ENCODE results near the gene HMX3.

GRCh38 chr10:123149162-123149567 is 13.4 kb downstream of the HMX3 start:
- no peak for TF ChIP-seq CTCF (IDR thresholded peaks at IDR 0.05; ENCODE audit: low read length)
- no peak for TF ChIP-seq EZH2 (IDR thresholded peaks at IDR 0.05; ENCODE audit: borderline replicate concordance, low read length)
